ENCODE measurements around the gene TANK.
A peak's percentile ranks its signal among the peaks of the same experiment; 100 is the strongest.

Gene TANK

GRCh38 chr2:161245261-161245553 is 85.0 kb downstream of the TANK start:
- Histone ChIP-seq H3K9me2 (replicated peaks; ENCODE audit: low read depth, low read length) (no peaks in the 10 kb centered on the region), H3K36me3 (ENCODE audit: insufficient read depth, low read length) (no peaks in the 10 kb centered on the region), H3K4me3 (ENCODE audit: low read length, poor library complexity, severe bottlenecking) (peak overlapping the region; percentile 74), H3K4me1 (ENCODE audit: insufficient read depth, low read length, poor library complexity, severe bottlenecking) (peaks cover 30% of the 10 kb centered on the region), H3K4me2 (ENCODE audit: low read depth, low read length, poor library complexity, severe bottlenecking) (peak overlapping the region; percentile 55), H3K9me3 (ENCODE audit: insufficient read depth, low read depth, low read length) (no peaks in the 10 kb centered on the region), H3K9ac (ENCODE audit: low read depth, low read length, poor library complexity, severe bottlenecking) (peak overlapping the region; percentile 75), H3K79me2 (ENCODE audit: insufficient read depth, low read length) (peaks cover 10% of the 10 kb centered on the region), H3F3A (ENCODE audit: low read depth) (no peaks in the 10 kb centered on the region), H2AFZ (ENCODE audit: low read length) (no peak overlapping the region), H3K27me3 (ENCODE audit: insufficient read depth, low read length, poor library complexity, severe bottlenecking) (no peaks in the 10 kb centered on the region), H4K20me1 (ENCODE audit: insufficient read depth, low read length, poor library complexity, severe bottlenecking) (no peaks in the 10 kb centered on the region)
- TF ChIP-seq EZH2phosphoT487 (IDR thresholded peaks at IDR 0.05; ENCODE audit: borderline replicate concordance) (no peak), CTCF (conservative IDR thresholded peaks at IDR 0.05; ENCODE audit: low read length) (no peak)

- no peaks in the 10 kb centered on the region for H3K9me2 ChIP-seq (replicated peaks; ENCODE audit: low read depth, low read length)
- peak overlapping the region; percentile 75 for H3K9ac ChIP-seq (ENCODE audit: low read depth, low read length, poor library complexity, severe bottlenecking)
- H3K4me2 ChIP-seq (ENCODE audit: low read depth, low read length, poor library complexity, severe bottlenecking) = peak overlapping the region; percentile 55
- peaks cover 10% of the 10 kb centered on the region for H3K79me2 ChIP-seq (ENCODE audit: insufficient read depth, low read length)
- peak overlapping the region; percentile 74 for H3K4me3 ChIP-seq (ENCODE audit: low read length, poor library complexity, severe bottlenecking)
- H3K9me3 ChIP-seq (ENCODE audit: insufficient read depth, low read depth, low read length) = no peaks in the 10 kb centered on the region
- peaks cover 30% of the 10 kb centered on the region for H3K4me1 ChIP-seq (ENCODE audit: insufficient read depth, low read length, poor library complexity, severe bottlenecking)
- H3F3A ChIP-seq (ENCODE audit: low read depth) = no peaks in the 10 kb centered on the region
- no peaks in the 10 kb centered on the region for H3K36me3 ChIP-seq (ENCODE audit: insufficient read depth, low read length)
- no peaks in the 10 kb centered on the region for H4K20me1 ChIP-seq (ENCODE audit: insufficient read depth, low read length, poor library complexity, severe bottlenecking)
- no peak for TF ChIP-seq CTCF (conservative IDR thresholded peaks at IDR 0.05; ENCODE audit: low read length)
- no peak for TF ChIP-seq EZH2phosphoT487 (IDR thresholded peaks at IDR 0.05; ENCODE audit: borderline replicate concordance)
- no peak overlapping the region for H2AFZ ChIP-seq (ENCODE audit: low read length)
- H3K27me3 ChIP-seq (ENCODE audit: insufficient read depth, low read length, poor library complexity, severe bottlenecking) = no peaks in the 10 kb centered on the region
Observed at GRCh38 chr2:161245671-161246070, 85.4 kb downstream of the TANK start.

GRCh38 chr2:161246281-161246680 is 86.1 kb downstream of the TANK start:
- no peaks in the 10 kb centered on the region for H3F3A ChIP-seq (ENCODE audit: low read depth)
- H3K9me3 ChIP-seq (ENCODE audit: insufficient read depth, low read depth, low read length) = no peaks in the 10 kb centered on the region
- H3K79me2 ChIP-seq (ENCODE audit: insufficient read depth, low read length) = peaks cover 10% of the 10 kb centered on the region
- H3K4me1 ChIP-seq (ENCODE audit: insufficient read depth, low read length, poor library complexity, severe bottlenecking) = peaks cover 30% of the 10 kb centered on the region
- no peaks in the 10 kb centered on the region for H3K36me3 ChIP-seq (ENCODE audit: insufficient read depth, low read length)
- H4K20me1 ChIP-seq (ENCODE audit: insufficient read depth, low read length, poor library complexity, severe bottlenecking) = no peaks in the 10 kb centered on the region
- TF ChIP-seq EZH2phosphoT487 (IDR thresholded peaks at IDR 0.05; ENCODE audit: borderline replicate concordance) (no peak), CTCF (conservative IDR thresholded peaks at IDR 0.05; ENCODE audit: low read length) (no peak)
- H3K27me3 ChIP-seq (ENCODE audit: insufficient read depth, low read length, poor library complexity, severe bottlenecking) = no peaks in the 10 kb centered on the region
- H3K4me2 ChIP-seq (ENCODE audit: low read depth, low read length, poor library complexity, severe bottlenecking) = peak overlapping the region; percentile 55
- H3K9ac ChIP-seq (ENCODE audit: low read depth, low read length, poor library complexity, severe bottlenecking) = peak overlapping the region; percentile 75
- no peak overlapping the region for H2AFZ ChIP-seq (ENCODE audit: low read length)
- peak overlapping the region; percentile 74 for H3K4me3 ChIP-seq (ENCODE audit: low read length, poor library complexity, severe bottlenecking)
- H3K9me2 ChIP-seq (replicated peaks; ENCODE audit: low read depth, low read length) = no peaks in the 10 kb centered on the region
